Measurements from ENCODE around the gene TYW1B. TPM values are rescaled to one million over a fixed set of nuclear protein-coding genes. Genes with fewer than 3 reads are reported as not detected.
"Not testable (repeated sequence)": the region's sequence is repeated elsewhere in the genome, so short reads cannot be mapped to it uniquely, and the experiment has no call there.

The TYW1B gene
- total RNA-seq, 1 donor from 2014 or later = 1.9 TPM

DNA sequence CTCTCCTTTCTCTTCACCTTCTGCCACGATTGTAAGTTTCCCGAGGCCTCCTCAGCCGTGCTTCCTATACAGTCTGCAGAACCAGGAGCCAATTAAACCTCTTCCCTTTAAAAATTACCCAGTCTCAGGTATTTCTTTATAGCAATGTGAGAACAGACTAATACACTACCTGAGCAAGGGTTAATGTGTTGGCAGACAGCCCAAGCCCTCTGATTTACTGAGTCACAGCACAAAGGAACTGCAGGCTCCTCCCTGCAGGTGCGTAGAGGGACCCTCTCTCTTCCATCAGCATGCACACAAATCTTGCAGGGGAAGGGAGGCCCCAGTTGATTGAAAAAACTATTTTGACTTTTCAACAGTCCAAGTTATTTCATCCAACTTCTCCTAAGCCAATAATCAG is 271.3 kb downstream of the TYW1B start:
- not testable (repeated sequence) for H3K27ac Mint-ChIP-seq (ENCODE audit: unreplicated experiment); H3K4me1 Mint-ChIP-seq (ENCODE audit: unreplicated experiment); H3K27me3 Mint-ChIP-seq (ENCODE audit: unreplicated experiment); H3K9me3 Mint-ChIP-seq (ENCODE audit: unreplicated experiment); DNase-seq (ENCODE audit: low spot score); H3K36me3 Mint-ChIP-seq (ENCODE audit: low read depth, unreplicated experiment); H3K4me3 Mint-ChIP-seq (ENCODE audit: unreplicated experiment)

DNA sequence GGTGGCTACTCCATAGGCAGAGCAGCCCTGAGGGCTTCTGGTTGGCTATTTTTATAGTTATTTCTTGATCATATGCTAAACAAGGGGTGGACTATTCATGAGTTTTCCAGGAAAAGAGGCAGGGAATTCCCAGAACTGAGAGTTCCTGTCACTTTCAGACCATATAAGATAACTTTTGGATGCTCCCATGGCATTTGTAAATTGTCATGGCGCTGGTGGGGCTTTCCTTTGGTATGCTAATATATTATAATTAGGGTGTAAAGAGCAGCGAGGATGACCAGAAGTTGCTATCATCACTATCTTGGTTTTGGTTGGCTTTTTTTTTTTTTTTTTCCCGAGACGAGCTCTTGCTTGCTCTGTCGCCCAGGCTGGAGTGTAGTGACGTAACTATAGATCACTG is 272.8 kb downstream of the TYW1B start:
- not testable (repeated sequence) for H3K4me1 Mint-ChIP-seq (ENCODE audit: unreplicated experiment); H3K27me3 Mint-ChIP-seq (ENCODE audit: unreplicated experiment); DNase-seq (ENCODE audit: low spot score); H3K9me3 Mint-ChIP-seq (ENCODE audit: unreplicated experiment); H3K4me3 Mint-ChIP-seq (ENCODE audit: unreplicated experiment); H3K36me3 Mint-ChIP-seq (ENCODE audit: low read depth, unreplicated experiment); H3K27ac Mint-ChIP-seq (ENCODE audit: unreplicated experiment)

DNA sequence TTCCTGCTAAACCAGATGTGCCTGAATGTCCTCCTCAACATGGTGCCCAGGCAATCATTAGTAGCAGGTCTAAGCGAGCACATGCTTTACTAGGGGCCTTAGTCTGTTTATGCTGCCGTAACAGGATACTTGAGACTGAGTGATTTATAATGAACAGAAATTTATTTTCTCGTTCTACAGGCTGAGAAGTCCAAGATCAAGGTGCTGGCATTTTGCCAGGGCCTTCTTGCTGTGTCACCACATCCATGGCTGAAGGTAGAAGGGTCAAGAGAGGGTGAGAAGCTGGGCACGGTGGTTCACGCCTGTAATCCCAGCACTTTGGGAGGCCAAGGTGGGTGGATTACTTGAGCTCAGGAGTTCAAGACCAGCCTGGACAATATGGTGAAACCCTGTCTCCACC is 273.6 kb downstream of the TYW1B start:
- H3K27me3 Mint-ChIP-seq (ENCODE audit: unreplicated experiment); H3K36me3 Mint-ChIP-seq (ENCODE audit: low read depth, unreplicated experiment); H3K9me3 Mint-ChIP-seq (ENCODE audit: unreplicated experiment); DNase-seq (ENCODE audit: low spot score); H3K27ac Mint-ChIP-seq (ENCODE audit: unreplicated experiment); H3K4me1 Mint-ChIP-seq (ENCODE audit: unreplicated experiment); H3K4me3 Mint-ChIP-seq (ENCODE audit: unreplicated experiment): not testable (repeated sequence)

DNA sequence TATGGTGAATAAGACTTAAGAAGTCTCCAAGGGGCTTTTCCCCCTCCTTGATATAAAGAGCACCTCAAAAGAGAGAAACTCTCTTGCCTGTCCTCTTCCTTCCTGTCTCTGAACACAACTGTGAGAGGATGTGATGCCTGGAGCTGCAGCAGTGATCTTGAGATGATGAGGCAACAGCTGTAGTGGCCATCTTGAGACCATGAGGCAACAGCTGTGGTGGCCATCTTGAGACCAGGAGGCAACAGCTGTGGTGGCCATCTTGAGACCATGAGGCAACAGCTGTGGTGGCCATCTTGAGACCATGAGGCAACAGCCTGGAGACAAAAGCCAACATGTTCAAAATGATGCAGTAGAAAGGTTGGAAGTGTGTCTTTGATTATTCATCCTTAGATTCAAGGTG is 277.5 kb downstream of the TYW1B start:
- DNase-seq (ENCODE audit: low spot score); H3K4me3 Mint-ChIP-seq (ENCODE audit: unreplicated experiment); H3K27me3 Mint-ChIP-seq (ENCODE audit: unreplicated experiment); H3K36me3 Mint-ChIP-seq (ENCODE audit: low read depth, unreplicated experiment); H3K27ac Mint-ChIP-seq (ENCODE audit: unreplicated experiment); H3K9me3 Mint-ChIP-seq (ENCODE audit: unreplicated experiment); H3K4me1 Mint-ChIP-seq (ENCODE audit: unreplicated experiment): not testable (repeated sequence)

DNA sequence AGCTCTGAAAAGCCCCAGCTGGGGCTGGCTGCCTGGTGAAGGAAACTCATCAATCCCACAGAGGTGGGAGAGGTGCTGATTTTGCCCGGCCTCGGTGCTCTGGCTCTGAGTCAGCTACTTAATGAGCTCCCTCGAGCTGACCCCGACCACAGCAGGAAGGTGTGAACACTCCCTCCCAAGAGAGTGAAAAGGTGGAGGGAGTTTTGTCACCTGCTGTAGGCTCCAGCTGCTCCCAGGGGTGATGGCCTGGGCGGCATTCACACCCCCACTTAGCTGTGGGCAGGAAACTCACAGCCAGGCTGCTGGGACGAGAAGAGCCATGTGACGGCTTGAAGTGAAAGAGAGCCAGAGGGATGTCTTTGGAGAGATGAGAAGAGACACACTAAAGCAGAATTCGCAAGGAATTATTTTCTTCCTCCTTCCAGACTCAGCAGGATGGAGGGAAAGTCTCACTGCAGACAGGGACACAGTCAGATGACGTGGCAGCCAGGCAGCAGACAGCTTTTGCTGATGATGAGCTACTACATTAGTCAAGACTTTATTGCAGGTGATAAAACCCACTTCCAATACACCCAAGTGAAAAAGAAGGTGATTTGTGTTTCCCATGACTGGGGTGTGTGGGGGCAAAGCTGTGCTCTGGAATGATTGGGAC is 281.3 kb downstream of the TYW1B start:
- H3K4me1 Mint-ChIP-seq (ENCODE audit: unreplicated experiment); DNase-seq (ENCODE audit: low spot score); H3K9me3 Mint-ChIP-seq (ENCODE audit: unreplicated experiment); H3K27me3 Mint-ChIP-seq (ENCODE audit: unreplicated experiment); H3K4me3 Mint-ChIP-seq (ENCODE audit: unreplicated experiment); H3K27ac Mint-ChIP-seq (ENCODE audit: unreplicated experiment); H3K36me3 Mint-ChIP-seq (ENCODE audit: low read depth, unreplicated experiment): not testable (repeated sequence)

DNA sequence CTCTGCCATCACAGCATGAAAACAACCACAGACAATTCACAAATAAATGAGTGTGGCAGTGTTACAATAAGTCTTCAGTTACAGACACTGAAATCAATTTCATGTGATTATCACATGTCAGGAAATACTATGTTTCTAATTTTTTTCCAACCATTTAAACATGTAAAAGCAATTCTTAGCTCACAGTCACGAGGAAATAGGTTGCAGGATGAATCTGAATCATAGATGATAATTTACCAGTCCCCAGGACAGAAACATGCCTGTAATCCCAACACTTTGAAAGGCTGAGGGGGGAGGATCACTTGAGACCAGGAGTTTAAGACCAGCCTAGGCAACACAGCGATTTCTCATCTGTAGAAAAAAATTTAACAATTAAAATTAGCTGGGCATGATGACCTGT is 283.5 kb downstream of the TYW1B start:
- not testable (repeated sequence) for H3K27me3 Mint-ChIP-seq (ENCODE audit: unreplicated experiment); H3K4me3 Mint-ChIP-seq (ENCODE audit: unreplicated experiment)

DNA sequence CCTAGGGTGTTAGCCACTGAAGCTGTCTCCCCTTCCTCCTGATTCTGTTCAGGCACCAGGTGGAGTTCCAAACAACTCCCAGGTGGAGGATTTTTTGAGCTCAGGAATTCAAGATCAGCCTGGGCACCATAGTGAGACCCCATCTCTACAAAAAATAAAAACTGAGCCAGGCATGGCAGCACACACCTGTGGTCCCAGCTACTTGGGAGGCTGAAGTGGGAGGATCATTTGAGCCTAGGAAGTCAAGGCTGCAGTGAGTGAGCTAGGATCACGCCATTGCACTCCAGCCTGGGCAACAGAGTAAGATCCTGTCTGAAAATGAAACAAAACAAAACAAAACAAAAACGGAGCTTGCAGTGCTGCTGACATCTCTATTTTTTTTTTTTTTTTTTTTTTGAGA is 287.1 kb downstream of the TYW1B start:
- Mint-ChIP-seq H3K4me3 (ENCODE audit: unreplicated experiment) (no peak overlapping the region), H3K9me3 (ENCODE audit: unreplicated experiment) (no peaks in the 10 kb centered on the region), H3K36me3 (ENCODE audit: low read depth, unreplicated experiment) (no peaks in the 10 kb centered on the region), H3K27ac (ENCODE audit: unreplicated experiment) (no peak overlapping the region), H3K4me1 (ENCODE audit: unreplicated experiment) (no peaks in the 10 kb centered on the region), H3K27me3 (ENCODE audit: unreplicated experiment) (peaks cover 1% of the 10 kb centered on the region)
- DNase-seq (ENCODE audit: low spot score) = no peak
- TF ChIP-seq, protein P1, sequence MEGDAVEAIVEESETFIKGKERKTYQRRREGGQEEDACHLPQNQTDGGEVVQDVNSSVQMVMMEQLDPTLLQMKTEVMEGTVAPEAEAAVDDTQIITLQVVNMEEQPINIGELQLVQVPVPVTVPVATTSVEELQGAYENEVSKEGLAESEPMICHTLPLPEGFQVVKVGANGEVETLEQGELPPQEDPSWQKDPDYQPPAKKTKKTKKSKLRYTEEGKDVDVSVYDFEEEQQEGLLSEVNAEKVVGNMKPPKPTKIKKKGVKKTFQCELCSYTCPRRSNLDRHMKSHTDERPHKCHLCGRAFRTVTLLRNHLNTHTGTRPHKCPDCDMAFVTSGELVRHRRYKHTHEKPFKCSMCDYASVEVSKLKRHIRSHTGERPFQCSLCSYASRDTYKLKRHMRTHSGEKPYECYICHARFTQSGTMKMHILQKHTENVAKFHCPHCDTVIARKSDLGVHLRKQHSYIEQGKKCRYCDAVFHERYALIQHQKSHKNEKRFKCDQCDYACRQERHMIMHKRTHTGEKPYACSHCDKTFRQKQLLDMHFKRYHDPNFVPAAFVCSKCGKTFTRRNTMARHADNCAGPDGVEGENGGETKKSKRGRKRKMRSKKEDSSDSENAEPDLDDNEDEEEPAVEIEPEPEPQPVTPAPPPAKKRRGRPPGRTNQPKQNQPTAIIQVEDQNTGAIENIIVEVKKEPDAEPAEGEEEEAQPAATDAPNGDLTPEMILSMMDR (IDR thresholded peaks at IDR 0.05; ENCODE audit: unreplicated experiment) = no peak

More for the DNA sequence above, 283.5 kb downstream of the TYW1B start:
- not testable (repeated sequence) for H3K27ac Mint-ChIP-seq (ENCODE audit: unreplicated experiment); H3K36me3 Mint-ChIP-seq (ENCODE audit: low read depth, unreplicated experiment); DNase-seq (ENCODE audit: low spot score); H3K4me1 Mint-ChIP-seq (ENCODE audit: unreplicated experiment); H3K9me3 Mint-ChIP-seq (ENCODE audit: unreplicated experiment)

DNA sequence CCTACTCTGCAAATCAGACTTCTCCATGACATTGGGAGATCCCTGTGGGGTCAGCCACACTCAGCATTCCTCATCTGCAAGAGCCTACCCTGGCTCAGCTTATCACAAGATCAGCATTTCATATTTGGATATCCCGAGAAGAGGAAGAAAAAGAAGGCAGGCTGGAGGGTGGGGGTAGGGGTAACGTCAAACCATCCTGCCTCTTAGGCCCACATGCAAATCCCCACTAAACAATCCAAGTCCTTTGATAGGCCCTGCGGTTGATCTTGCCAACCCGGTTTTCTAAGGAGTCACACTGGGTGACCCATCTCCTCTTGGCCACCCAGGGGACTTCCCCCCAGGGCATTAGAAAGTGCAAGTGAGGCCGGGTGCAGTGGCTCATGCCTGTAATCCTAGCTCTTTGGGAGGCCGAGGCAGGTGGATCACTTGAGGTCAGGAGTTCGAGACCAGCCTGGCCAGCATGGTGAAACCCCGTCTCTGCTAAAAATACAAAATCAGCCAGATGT is 287.8 kb downstream of the TYW1B start:
- H3K4me3 Mint-ChIP-seq (ENCODE audit: unreplicated experiment) = no peak overlapping the region
- no peaks in the 10 kb centered on the region for H3K9me3 Mint-ChIP-seq (ENCODE audit: unreplicated experiment)
- TF ChIP-seq, protein P1 (IDR thresholded peaks at IDR 0.05; ENCODE audit: unreplicated experiment) = no peak
- no peak for DNase-seq (ENCODE audit: low spot score)
- no peak overlapping the region for H3K27ac Mint-ChIP-seq (ENCODE audit: unreplicated experiment)
- peaks cover 1% of the 10 kb centered on the region for H3K27me3 Mint-ChIP-seq (ENCODE audit: unreplicated experiment)
- no peaks in the 10 kb centered on the region for H3K4me1 Mint-ChIP-seq (ENCODE audit: unreplicated experiment)
- no peaks in the 10 kb centered on the region for H3K36me3 Mint-ChIP-seq (ENCODE audit: low read depth, unreplicated experiment)
